Thymus (tissue), 11 donors: ENCODE data around the gene ARRB1. TPM values are rescaled to one million over a fixed set of nuclear protein-coding genes. Genes with fewer than 3 reads are reported as not detected.
"Not testable (repeated sequence)": the region's sequence is repeated elsewhere in the genome, so short reads cannot be mapped to it uniquely, and the experiment has no call there.

Experiments used
- DNase-seq, 9 donors: peaks; one replicate each; pipeline ENCODE4 v3.0.0-alpha.2; 2013; ENCODE audit warnings: low spot score in 9 of 9, low read depth in 6 of 9, missing footprints in 1 of 9
- H3K27ac ChIP-seq, 2 donors: one replicate each; pipeline ENCODE4 v1.5.1; 2013; ENCODE audit warnings: control low read depth in 1 of 2, low read depth in 1 of 2, low read length in 1 of 2, mild to moderate bottlenecking in 1 of 2, moderate library complexity in 1 of 2
- H3K27me3 ChIP-seq, 2 donors: one replicate each; pipeline ENCODE4 v1.5.1; 2013; ENCODE audit warnings: low read length in 1 of 2; ENCODE audit not compliant: control insufficient read depth in 2 of 2, insufficient read depth in 1 of 2
- H3K36me3 ChIP-seq, 2 donors: one replicate each; pipeline ENCODE4 v1.5.1; 2013; ENCODE audit warnings: low read length in 1 of 2, mild to moderate bottlenecking in 1 of 2, moderate library complexity in 1 of 2; ENCODE audit not compliant: control insufficient read depth in 2 of 2, insufficient read depth in 2 of 2
- H3K4me1 ChIP-seq, 2 donors: one replicate each; pipeline ENCODE4 v1.5.1; 2013; ENCODE audit warnings: low read length in 2 of 2; ENCODE audit not compliant: control insufficient read depth in 2 of 2, insufficient read depth in 2 of 2
- H3K4me3 ChIP-seq, 2 donors: one replicate each; pipeline ENCODE4 v1.5.1; 2013; ENCODE audit warnings: low read length in 2 of 2, control low read depth in 1 of 2, mild to moderate bottlenecking in 1 of 2
- H3K9me3 ChIP-seq, 2 donors: one replicate each; pipeline ENCODE4 v1.5.1; 2013; ENCODE audit warnings: low read length in 1 of 2, mild to moderate bottlenecking in 1 of 2; ENCODE audit not compliant: control insufficient read depth in 2 of 2, insufficient read depth in 1 of 2
- WGBS: extraction: QIAGEN DNeasy Blood & Tissue Kit; methylation state at CpG from one replicate; pipeline ENCODE4 v1.1.7; 2013; 5-methylcytosine and 5-hydroxymethylcytosine counted together
- polyA plus RNA-seq: library from polyadenylated mRNA; stranded (reverse); fragments of 200-250 nt; gene quantifications from one replicate; pipeline ENCODE4 v1.2.3, GENCODE V29; 2013
- total RNA-seq: library from RNA; stranded (reverse); fragments of 120-200 nt; gene quantifications from one replicate; pipeline ENCODE4 v1.2.4, GENCODE V29; 2013
- donor health status: healthy.

ARRB1 gene
- total and polyA plus RNA-seq, 2 donors: 4.1 to 11.1 TPM

DNA sequence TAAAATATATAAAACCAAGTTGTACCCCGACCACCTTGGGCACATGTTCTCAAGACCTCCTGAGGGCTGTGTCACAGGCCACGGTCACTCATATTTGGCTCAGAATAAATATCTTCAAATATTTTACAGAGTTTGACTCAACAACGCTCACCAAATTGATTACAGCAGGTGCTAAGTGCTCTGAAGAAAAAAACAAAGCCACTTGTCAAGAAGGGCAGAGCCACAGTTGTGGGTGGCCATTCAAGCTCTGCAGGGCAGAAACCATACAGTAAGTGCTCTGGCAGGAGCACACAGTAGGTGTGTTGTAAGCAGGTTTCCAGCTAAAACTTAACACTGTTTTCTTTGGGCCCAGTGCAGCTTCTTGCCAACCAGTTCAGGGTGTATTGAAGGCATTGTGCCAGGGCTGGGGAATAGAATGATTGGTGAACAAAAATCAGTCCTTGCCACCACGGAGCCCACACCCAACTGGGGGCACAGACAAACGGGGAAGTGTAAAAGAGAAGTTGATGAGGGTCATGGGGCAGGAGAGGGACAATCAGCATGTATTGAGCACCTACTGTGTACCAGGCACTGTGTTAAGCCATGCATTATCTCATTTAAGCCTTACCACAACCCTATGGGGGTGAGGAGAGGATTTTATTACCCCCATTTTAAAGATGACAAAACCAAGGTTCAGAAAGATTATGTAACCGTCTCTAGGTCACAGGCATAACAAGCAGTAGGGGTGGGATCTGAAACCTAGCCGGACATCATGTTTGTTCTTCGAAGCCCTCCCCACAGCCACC lies 18.2 kb downstream of the ARRB1 start:
- Histone ChIP-seq H3K4me3 (no peak overlapping the region), H3K36me3 (no peaks in the 10 kb centered on the region), H3K4me1 (peaks cover 7 to 47% of the 10 kb centered on the region in 2 donors), H3K27ac (no peak overlapping the region), H3K27me3 (no peaks in the 10 kb centered on the region), H3K9me3 (no peaks in the 10 kb centered on the region)
- WGBS: 91% methylated on average over 8 of the region's 8 CpGs
- DNase-seq: no peak

DNA sequence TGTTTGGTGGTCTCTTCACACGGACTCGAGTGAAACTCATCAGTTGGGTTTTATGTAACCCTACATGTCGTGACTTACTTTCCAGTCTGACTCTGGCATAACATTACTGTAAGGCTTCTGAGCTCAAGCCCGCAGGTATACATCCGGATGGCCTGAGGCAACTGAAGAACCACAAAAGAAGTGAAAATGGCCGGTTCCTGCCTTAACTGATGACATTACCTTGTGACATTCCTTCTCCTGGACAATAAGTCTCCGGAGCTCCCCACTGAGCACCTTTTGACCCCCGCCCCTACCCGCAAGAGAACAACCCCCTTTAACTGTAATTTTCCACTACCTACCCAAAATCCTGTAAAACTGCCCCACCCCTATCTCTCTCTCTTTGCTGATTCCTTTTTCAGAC lies 19.7 kb downstream of the ARRB1 start:
- DNase-seq, H3K27me3 ChIP-seq, H3K36me3 ChIP-seq, H3K4me3 ChIP-seq, H3K27ac ChIP-seq, H3K9me3 ChIP-seq: not testable (repeated sequence)
- 99% methylated on average over 9 of the region's 9 CpGs for WGBS
- peaks cover 7 to 36% of the 10 kb centered on the region in 2 donors for H3K4me1 ChIP-seq

DNA sequence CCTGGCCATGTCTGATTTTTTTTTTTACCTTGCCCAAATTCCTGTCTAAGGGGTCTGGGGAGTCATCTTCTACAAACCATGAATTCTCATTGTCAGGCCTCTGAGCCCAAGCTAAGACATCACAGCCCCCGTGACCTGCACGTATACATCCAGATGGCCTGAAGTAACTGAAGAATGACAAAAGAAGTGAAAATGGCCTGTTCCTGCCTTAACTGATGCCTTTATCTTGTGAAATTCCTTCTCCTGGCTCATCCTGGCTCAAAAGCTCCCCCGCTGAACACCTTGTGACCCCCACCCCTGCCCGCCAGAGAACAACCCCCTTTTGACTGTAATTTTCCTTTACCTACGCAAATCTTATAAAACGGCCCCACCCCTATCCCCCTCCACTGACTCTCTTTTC lies 20.2 kb downstream of the ARRB1 start:
- peaks cover 7 to 34% of the 10 kb centered on the region in 2 donors for H3K4me1 ChIP-seq
- H3K4me3 ChIP-seq, H3K36me3 ChIP-seq, DNase-seq, H3K9me3 ChIP-seq, H3K27me3 ChIP-seq, H3K27ac ChIP-seq: not testable (repeated sequence)
- 96% methylated on average over 6 of the region's 6 CpGs for WGBS

DNA sequence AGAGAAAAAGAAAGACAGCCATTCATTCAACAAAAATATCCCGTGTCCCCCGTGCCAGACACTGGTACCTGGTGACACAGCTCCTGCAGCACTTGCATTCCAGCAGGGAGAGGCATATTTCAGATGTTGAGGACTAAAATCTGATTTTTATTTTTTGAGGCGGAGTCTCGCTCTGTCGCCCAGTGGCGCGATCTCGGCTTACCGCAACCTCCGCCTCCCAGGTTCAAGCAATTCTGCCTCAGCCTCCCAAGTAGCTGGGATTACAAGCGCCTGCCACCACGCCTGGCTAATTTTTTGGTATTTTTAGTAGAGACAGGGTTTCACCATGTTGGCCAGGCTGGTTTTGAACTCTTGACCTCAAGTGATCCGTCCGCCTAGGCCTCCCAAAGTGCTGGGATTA lies 20.6 kb downstream of the ARRB1 start:
- H3K27me3 ChIP-seq, DNase-seq, H3K9me3 ChIP-seq, H3K27ac ChIP-seq, H3K4me3 ChIP-seq, H3K36me3 ChIP-seq: not testable (repeated sequence)
- H3K4me1 ChIP-seq: peaks cover 7 to 33% of the 10 kb centered on the region in 2 donors
- 98% methylated on average over 14 of the region's 14 CpGs for WGBS

DNA sequence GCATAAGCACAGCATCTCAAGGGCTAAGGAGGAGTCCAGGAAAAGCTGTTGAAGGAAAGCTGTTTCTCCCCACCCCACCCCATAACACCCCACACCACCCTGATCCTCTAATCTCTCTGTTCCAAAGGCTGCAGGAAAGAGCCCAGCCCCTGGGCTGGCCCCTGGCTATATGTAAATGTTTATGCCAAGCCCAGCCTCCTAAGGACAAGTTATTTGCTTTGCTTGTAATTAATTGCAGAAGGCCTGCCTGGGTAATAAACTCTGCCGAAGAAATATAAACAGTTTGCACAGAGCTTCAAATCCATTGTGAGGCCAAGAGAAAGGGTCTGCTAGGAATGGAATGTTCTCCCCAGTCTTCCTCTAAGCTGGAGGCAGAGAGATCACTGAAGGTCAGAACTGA lies 21.2 kb downstream of the ARRB1 start:
- no peak overlapping the region for H3K4me3 ChIP-seq
- no peak for DNase-seq
- H3K27me3 ChIP-seq: no peaks in the 10 kb centered on the region
- peaks cover 7 to 31% of the 10 kb centered on the region in 2 donors for H3K4me1 ChIP-seq
- no peaks in the 10 kb centered on the region for H3K9me3 ChIP-seq
- no peak overlapping the region for H3K27ac ChIP-seq
- peaks cover 0 to 2% of the 10 kb centered on the region in 2 donors for H3K36me3 ChIP-seq
- 71% methylated on average over 1 of the region's 1 CpG for WGBS

DNA sequence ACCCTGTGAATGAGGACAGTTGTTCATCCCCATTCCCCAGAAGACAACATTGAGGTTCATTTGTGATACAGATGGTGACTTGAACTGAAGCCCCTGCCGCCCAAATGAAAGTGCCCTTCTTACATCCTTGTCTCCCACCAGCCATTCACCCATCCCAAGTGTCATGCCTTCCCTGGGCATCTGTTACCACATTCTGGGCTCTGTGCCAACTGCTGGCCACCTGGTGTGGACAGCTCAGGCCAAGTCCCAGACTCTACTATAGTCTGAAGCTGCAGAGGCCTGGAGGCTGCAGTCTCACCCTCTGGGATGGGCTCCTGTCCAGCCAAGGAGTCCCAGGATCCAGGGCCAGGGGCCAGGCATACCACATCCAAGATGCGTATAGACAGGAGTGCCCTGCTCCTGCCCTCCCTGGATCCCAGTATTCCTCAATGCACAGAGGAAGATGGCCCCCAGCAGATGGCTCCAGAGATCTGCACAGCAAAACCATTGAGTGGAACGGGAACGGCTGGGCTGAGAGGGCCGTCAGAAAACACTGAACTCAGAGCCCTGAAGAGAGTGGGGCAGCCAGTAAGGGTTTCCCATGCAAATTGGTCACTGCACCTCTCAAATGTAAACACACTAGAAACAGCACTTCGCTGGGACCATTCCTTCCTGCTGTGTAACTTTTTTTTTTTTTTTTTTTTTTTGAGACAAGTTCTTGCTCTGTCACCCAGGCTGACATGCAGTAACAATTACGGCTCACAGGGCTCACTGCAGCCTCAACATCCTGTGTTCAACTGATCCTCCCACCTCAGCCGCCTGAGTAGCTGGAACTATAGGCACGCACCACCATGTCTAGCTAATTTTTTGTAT lies 22.8 kb downstream of the ARRB1 start:
- no peaks in the 10 kb centered on the region for H3K9me3 ChIP-seq
- peak in 5 of 9 donors; percentile 41 to 81 (median 53) for DNase-seq

DNA sequence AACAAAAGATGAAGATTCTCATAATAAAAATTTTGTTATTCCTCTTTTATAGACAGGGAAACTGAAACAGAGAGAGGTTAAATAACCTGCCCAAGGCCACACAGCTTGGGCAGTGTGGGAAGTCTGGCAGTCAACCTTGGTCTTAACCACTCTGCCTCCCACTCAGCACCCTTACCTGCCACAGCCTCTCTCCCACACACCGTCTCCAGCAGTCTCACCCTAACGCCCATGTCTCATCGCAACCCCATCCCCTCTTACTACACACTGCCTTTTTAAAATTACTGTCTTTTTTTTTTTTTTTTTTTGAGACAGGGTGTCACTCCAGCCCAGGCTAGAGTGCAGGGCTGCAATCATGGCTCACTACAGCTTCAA lies 25.0 kb downstream of the ARRB1 start:
- no peak overlapping the region for H3K4me3 ChIP-seq
- 63% methylated on average over 3 of the region's 3 CpGs for WGBS
- no peak for DNase-seq
- no peaks in the 10 kb centered on the region for H3K9me3 ChIP-seq
- peaks cover 0 to 2% of the 10 kb centered on the region in 2 donors for H3K36me3 ChIP-seq
- H3K27me3 ChIP-seq: no peaks in the 10 kb centered on the region
- no peak overlapping the region for H3K27ac ChIP-seq
- H3K4me1 ChIP-seq: peaks cover 7 to 27% of the 10 kb centered on the region in 2 donors

More for the DNA sequence above, 22.8 kb downstream of the ARRB1 start:
- peaks cover 7 to 27% of the 10 kb centered on the region in 2 donors for H3K4me1 ChIP-seq
- peaks cover 0 to 2% of the 10 kb centered on the region in 2 donors for H3K36me3 ChIP-seq
- no peak overlapping the region for H3K4me3 ChIP-seq
- H3K27ac ChIP-seq: peak overlapping the region; percentile 58 to 62
- 20% methylated on average over 9 of the region's 9 CpGs for WGBS
- no peaks in the 10 kb centered on the region for H3K27me3 ChIP-seq

DNA sequence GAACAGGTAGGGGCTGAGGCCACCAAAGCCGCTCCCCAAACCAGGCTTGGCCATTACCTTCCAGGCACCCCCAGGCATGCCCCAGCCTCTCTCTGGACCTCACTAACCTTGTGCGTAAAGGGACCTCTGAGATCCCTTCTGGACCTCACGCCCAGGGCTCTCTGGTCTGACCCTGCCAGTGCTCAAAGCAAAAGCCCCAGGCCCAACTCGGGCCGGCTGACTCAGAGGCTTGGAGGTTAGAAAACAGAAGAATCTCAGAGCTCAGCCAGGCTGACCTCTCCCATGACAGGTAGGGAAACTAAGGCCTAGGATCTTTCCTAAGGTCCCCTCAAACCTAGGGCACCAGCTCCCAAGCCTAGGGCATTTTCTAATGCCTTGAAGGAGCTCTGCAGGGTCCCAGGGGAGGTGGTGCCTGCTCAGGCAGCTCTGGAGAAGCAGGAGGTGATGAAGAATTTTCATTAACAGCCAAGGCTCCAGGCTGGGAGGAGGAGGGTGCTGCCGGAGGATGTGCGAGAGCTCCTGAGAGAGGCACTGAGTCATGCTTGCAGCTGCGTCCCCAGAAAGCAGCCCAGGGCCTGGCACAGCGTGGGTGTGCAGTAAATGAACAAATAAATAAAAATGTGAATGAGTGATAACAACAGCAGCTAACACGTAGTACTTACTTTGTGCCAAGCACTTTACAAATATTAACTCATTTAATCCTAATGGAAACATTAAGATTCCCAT lies 25.6 kb downstream of the ARRB1 start:
- peaks cover 0 to 2% of the 10 kb centered on the region in 2 donors for H3K36me3 ChIP-seq
- H3K27me3 ChIP-seq: no peaks in the 10 kb centered on the region
- H3K4me1 ChIP-seq: peaks cover 7 to 27% of the 10 kb centered on the region in 2 donors
- DNase-seq: no peak
- H3K9me3 ChIP-seq: no peaks in the 10 kb centered on the region
- no peak overlapping the region for H3K4me3 ChIP-seq
- H3K27ac ChIP-seq: no peak overlapping the region
- 62% methylated on average over 10 of the region's 10 CpGs for WGBS
